Hindlimb muscle (tissue), 1 donor: ENCODE measurements around the gene DTD1. TPM values are rescaled to one million over a fixed set of nuclear protein-coding genes. Genes with fewer than 3 reads are reported as not detected.

Experiments used
- DNase-seq: peaks from one replicate; pipeline ENCODE4 v3.0.0-alpha.2; 2013
- polyA plus RNA-seq: library from polyadenylated mRNA; unstranded; fragments of 120-200 nt; gene quantifications from one replicate; pipeline ENCODE4 v1.2.1, GENCODE V29; 2013; ENCODE audit not compliant: insufficient read length

DTD1 gene
- polyA plus RNA-seq, 1 donor: 14.0 TPM

- DNase-seq: no peak
Measured at GRCh38 chr20:18663932-18664331, 76.1 kb downstream of the DTD1 start.

DNA sequence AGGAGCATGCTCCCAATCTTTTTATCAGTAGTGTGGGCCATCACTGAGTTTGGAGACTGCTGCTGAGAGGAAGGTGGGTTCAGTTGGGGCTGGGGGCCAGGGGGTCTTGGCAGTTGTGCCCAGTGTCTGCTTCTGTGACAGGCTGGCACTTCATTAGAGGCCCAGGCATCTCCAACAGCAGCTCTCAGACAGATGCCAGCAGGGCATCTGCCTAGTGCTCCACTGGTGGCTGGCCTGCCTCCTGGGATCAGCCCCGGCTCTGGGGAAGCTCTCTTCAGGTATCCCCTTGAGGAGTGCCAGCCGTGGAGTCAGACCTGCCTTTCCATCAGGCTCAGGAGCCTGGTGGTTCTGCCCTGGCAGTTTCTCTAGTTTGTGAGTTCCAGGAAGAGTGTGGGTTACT lies 77.3 kb downstream of the DTD1 start:
- DNase-seq: no peak

DNA sequence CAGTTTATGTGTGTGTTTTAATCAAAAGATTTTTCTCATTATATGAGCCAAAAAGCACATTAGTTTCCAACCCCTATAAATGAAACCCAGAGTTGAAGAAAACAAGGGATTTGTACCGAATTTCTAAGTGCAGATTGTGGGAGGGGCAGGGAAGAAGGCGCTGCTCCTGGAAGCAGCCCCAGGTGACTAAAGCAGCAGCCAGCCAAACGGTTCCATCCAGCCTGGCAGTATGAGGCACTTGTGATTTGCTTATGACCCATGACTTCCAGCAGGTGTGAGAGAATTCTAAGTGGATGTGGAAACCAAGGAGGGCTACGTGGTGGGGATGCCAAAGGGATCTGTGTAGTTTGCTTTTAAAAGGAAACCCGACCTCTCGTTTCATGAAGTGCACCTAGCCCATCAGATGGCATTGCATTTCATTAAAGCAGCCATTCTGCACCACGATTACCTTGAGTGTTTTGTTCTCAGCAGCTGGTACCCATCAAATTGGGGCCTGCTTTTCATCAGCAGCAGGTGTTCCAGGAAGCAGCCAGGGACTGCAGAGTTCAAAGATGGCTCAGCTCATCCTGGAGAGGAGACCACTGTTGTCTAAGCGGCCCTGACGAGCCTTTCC lies 79.1 kb downstream of the DTD1 start:
- no peak for DNase-seq

DNA sequence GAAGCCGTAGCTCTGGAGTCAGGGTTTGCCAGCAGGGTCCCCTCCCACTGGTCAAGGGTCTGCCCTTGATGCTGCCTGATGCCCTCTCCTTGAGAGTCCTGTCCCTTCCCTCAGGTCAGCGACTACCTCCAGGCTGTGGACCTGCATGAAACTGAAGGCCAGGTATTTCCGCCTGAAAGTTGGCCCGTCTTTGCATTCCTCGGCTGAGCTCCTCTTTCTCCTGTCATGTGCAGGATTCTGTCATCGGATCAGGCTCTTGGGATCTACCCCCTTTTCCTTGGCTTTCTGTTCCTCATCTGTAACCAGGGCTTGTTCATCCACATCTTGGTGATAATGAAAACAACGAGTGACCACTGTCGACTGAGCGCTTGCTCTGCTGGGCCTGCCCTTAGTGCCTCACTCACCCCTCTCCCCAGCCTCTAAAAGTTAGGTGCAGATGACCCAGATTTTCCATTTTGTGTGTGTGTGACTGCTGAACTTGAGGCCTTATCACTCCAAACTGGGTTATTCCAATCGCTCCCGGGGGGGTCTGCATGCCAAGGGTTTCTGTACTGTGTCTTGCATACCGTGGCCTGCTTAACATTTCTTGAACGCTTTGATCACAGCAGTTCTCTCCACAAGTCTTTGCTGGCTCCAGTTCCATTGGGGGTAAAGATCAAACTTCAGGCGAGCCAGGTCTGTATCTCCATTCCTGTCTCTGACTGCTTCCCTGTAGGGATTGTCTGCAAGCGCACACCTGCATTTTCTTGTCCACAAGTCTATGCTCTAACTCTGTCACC lies 81.6 kb downstream of the DTD1 start:
- no peak for DNase-seq

DNA sequence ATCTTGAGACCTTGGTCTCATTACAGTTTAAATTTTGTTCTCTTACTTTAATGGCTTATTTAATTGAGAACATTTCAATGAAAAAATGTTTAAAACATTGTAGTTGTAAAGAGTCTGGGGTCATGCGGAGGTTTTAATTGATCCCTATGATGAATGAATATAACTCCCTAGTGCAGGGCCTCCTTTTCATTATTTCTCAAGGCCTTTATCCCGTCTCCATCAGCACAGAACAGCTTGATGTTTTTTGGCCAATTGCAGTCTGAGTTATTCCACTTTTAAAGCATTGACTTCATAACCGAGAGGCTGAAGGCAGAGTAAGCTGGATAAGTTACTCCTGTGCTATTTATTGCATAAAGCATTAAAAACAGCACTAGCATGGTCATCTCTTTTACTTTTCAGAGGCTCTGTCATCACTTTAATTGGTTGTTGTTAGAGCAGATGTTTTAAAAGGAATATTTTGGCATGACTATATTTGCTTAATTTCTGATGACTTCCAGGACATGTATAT lies 83.4 kb downstream of the DTD1 start:
- DNase-seq: no peak

GRCh38 chr20:18672834-18673233 lies 85.0 kb downstream of the DTD1 start:
- DNase-seq: no peak

- no peak for DNase-seq
Measured at GRCh38 chr20:18676396-18676795, 88.5 kb downstream of the DTD1 start.

DNA sequence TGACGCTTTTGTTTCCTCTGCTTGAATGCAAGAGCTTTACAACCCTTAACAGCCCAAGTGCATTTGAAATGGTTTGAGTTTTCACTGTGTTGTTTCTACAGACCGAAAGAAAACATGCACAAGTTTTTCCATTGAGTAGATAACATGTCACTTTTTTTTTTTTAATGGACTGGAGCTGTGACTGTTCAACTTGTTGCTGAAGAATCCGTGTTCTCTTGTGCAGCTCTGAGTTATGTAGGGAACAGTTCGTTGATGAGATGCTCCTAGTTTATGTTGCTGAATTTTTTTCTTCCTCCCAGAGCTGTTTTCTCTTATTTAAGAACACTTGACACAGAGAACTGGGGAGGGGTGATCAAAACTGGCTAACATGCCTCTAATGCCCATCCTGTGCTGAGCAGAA lies 89.3 kb downstream of the DTD1 start:
- DNase-seq: no peak

GRCh38 chr20:18678549-18679419 lies 90.9 kb downstream of the DTD1 start:
- no peak for DNase-seq

GRCh38 chr20:18683839-18684238 lies 96.0 kb downstream of the DTD1 start:
- DNase-seq: no peak

DNA sequence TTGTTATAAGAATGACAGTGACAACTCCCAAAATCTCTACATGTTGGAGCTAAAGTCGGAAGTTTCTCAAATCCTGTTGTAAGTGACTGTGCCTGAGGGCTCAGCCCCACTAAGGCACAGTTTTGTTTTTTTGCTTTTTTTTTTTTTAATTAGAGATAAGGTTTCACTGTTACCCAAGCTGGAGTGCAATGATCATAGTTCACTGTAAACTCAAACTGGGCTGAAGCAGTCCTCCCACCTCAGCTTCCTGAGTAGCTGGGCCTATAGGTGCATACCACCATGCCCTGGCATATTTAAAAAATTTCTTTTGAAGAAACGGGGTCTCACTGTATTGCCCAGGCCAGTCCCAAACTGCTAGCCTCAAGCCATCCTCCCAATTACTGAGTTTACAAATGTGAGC lies 96.9 kb downstream of the DTD1 start:
- no peak for DNase-seq

DNA sequence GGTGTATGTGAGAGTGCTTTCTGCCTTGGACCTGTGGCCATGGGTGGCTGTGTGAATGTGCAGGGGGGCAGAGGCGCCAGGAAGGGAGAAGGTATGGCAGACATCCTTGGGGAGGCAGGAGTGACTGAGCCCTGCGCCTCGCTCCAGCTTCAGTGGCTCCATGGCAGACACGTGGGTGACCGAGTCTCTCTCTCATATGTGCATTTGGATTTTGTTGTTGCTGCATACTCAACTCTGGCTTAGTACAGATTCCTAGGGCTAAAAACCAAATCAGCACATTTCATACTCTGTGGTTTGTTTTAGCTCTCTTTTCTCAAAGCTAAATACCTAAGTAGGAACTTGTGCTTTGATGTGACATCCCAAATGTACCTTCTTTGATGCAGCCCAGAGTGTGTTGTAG lies 97.6 kb downstream of the DTD1 start:
- no peak for DNase-seq

DNA sequence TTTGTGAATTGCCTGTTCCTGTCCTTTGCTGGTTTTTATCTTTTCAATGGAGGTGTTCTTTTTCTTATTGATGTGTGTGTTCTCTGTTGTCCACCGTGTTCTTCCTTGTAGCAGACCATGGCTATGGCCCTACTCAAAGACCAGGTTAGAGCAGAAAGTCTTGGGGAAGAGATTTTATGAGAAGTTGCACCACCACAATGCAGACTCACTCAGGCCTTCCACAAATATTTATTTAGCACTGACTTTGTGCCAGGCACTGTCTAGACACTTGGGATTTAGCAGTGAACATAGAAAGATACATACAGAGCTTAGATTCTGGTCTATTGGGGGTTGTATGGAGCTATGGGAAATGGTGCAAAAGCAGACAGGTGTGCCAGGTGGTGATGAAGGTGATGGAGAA lies 98.8 kb downstream of the DTD1 start:
- no peak for DNase-seq

DNA sequence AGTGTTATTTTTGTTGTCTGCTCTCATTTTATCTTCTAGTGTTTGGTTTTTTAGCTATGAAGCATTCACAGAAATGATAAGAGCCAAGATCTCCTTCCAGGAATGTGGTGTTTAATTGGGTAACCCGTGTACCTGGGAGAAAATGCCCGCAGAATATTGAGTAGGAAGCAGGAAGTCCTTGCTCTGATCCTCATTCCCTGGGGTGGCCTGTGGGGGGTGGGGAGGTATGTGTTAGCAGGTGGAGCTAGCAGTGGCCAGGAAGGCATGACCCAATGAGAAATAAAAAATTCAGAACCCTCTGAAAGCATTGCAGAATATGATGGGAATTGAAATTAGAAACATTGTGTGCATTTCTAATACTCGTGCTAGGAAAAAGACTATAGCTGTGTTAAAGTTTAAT lies 100.8 kb downstream of the DTD1 start:
- DNase-seq: no peak

DNA sequence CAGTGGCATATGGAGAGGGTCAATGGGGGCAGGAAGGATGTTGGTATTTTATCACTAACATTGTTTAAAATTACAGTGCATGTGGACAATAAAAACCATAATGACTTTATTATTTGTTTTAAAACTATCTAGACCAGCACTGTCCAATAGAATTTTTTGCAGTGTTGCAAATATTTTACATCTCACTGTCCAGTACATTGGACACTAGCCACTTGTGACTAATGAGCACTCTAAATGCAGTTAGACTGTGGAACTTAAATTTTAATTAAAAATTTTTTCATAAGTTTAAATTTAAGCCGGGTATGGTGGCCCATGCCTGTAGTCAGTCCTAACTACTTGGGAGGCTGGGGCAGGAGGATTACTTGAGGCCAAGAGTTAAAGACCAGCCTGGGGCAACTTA lies 101.7 kb downstream of the DTD1 start:
- DNase-seq: no peak

DNA sequence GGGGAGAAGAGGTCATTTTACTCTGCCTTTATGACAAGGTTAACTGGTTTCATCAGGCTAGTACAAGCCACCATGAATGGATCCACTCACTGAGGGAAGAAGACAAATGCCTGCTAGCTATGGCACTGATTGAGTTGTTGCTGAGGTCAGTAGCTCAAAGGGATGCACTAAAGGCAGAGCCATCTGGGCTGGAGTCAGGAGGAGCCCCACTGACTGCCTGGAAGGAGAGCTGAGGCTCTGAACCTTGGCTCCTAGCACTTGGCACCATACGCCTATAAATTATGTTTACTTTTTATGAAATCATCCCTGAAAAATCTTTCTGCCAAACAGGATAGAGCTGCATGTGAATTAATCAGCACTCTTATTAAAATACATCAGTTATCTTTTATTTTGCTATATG lies 104.6 kb downstream of the DTD1 start:
- DNase-seq: no peak

DNA sequence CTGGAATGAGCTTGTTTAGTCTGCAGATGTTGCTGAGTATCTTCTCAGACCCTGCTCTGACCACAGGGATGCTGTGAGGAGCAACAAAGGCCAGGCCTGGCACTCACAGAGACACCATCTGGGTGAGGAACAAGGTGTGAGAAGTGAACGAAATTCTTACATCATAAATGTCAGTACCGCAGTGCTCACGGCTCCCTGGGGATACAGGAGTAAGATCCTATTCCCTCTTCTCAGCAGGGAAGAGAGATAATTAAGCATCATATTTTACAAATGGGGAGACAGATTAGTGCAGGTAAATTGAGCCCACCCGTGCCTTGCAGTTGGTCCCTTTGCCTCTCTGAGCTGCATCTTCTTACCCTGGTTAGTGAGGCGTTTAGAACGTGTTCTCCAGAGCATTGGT lies 106.2 kb downstream of the DTD1 start:
- no peak for DNase-seq

DNA sequence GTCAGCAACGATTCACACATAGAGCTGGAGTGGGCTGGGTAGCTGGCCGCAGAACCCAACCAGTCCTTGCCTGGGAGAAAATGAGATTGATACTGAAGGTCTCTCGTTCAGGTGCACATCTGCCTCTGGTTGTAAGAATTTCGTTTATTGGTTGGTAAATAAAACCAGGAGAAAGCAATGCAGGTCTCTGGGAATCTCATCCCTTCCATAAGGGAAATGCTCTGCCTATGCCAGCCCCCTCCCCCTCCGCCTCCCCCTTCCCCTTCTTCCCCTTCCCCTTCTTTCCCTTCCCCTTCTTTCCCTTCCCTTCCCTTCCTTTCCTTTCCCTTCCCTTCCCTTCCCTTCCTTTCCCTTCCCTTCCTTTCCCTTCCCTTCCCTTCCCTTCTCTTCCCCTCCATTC lies 107.3 kb downstream of the DTD1 start:
- no peak for DNase-seq

DNA sequence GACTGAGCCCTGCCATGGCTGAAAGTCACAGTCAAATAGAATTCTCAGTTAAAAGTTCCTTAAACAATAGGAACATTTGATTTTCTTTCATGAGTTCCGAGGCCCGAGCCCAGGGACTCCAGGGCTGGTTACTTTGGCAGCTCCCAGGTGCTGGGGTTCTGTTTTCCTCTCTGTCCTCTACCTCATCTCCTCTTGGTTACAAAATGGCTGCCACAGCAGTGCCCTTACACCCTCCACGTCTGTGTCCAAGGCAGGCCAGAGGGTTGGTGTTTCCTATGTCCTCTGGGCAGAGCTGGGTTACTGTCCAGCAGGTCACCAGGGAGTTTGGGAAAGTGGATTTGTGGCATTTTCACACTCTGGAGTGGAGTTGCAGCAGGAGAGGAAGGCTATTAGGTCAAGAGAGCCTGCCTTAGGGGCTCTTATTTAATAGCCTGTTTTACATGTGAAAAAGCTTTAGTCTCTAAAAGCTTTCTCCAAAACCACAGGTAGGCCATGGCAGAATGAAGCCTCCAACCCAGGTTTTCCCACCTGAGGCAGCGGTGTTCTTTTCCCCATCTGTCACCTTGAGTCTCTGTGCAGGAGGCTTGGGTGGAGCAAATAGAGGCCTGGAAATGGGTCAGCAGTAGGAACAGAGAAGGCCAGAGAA lies 111.0 kb downstream of the DTD1 start:
- DNase-seq: no peak

- DNase-seq: no peak
Measured at GRCh38 chr20:18701969-18702368, 114.1 kb downstream of the DTD1 start.

DNA sequence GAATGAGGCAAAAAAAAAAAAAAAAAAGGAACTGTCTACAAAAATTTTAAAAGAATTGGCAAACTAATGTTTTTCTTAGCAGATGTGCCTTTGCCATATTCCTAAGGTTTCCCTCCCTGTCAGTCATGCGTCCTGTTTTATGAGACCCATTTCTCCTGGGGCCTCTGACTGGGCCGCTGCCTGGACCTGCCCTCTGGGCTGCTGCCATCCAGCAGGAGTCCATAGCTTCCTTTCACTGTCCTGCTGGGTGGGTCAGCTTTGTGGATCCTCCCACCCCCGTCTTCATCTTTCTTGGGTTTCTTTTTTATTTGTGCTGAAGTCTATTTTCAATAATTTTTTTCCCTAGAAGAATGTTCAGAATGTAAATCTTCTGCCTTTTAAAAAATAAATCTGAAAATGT lies 114.9 kb downstream of the DTD1 start:
- peak; percentile 15 for DNase-seq

GRCh38 chr20:18705490-18705889 lies 117.6 kb downstream of the DTD1 start:
- no peak for DNase-seq

GRCh38 chr20:18705910-18706309 lies 118.1 kb downstream of the DTD1 start:
- DNase-seq: no peak
